Measurements from ENCODE around the gene RTN4IP1. TPM values are rescaled to one million over a fixed set of nuclear protein-coding genes. Genes with fewer than 3 reads are reported as not detected.

RTN4IP1 gene
- total RNA-seq, 2 experiments from 2014 or later = 8.4 to 9.6 TPM

DNA sequence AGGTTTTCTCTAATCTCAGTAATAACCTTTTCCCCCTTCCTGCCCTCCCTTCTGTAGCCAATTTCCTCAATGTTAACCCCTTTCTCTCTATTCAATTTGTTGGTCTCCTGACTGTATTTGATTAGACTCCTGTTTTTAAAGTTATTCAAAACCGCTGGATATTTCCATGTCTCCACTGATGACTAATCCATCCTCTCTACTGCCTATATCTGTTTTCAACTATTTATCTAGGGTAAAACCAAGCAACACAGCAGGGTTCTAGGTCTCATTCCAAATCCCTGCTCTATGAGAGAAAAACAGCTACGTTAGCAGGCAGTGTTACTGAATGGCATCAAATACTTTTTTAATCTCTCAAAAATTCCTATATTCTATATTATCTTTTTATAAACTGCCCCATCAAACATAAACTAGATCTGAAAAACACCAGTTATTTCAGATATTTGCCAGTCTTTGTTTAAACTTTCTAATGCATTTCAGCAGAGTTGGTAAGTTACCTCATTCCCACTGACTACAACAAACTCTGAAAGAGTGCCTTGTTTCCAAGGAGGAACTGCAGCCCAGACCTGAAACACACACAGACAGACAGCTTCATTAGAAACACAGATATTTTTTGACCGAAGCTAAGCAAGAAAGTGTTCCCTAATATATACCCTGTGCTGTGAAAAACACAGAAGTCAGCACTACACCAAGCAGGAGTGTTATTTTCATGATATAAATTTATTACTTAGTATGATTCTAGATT is 8.2 kb downstream of the RTN4IP1 start:
- Mint-ChIP-seq H3K27me3 (no peaks in the 10 kb centered on the region), H3K9me3 (no peaks in the 10 kb centered on the region), H3K4me1 (ENCODE audit: low read depth) (peaks cover 3% of the 10 kb centered on the region), H3K36me3 (ENCODE audit: low read depth) (peaks cover 10% of the 10 kb centered on the region), H3K27ac (no peak overlapping the region), H3K4me3 (no peak overlapping the region)
- ATAC-seq (no peak), DNase-seq (no peak)
- intact Hi-C loops (cut with micrococcal nuclease) = no loop called here
- TF ChIP-seq, protein P1, sequence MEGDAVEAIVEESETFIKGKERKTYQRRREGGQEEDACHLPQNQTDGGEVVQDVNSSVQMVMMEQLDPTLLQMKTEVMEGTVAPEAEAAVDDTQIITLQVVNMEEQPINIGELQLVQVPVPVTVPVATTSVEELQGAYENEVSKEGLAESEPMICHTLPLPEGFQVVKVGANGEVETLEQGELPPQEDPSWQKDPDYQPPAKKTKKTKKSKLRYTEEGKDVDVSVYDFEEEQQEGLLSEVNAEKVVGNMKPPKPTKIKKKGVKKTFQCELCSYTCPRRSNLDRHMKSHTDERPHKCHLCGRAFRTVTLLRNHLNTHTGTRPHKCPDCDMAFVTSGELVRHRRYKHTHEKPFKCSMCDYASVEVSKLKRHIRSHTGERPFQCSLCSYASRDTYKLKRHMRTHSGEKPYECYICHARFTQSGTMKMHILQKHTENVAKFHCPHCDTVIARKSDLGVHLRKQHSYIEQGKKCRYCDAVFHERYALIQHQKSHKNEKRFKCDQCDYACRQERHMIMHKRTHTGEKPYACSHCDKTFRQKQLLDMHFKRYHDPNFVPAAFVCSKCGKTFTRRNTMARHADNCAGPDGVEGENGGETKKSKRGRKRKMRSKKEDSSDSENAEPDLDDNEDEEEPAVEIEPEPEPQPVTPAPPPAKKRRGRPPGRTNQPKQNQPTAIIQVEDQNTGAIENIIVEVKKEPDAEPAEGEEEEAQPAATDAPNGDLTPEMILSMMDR (IDR thresholded peaks at IDR 0.05) = no peak
- POLR2A ChIA-PET = no interaction called here
- CTCF ChIA-PET = interaction anchor here (0.9 to 7.6 kb wide), 2 partner anchors 12 to 359 kb away, joined by 3 to 39 read pairs; no protein-coding TSS in a partner anchor

DNA sequence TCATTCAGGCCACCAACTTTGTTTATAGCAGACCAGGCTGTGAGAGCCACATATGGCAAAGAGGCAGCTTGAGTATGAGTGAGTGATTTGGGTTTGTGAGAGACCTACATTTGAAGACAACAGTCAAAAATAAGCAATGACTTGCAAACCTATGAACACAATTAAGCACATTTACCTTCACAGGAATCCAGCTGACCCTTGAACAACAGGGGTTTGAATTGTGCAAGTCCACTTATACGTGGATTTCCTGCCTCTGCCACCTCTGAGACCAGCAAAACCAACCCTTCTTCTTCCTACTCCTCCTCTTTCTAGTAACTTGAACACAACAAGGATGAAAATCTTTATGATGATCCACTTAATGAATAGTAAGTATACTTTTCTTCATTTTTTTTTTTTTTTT is 10.1 kb downstream of the RTN4IP1 start:
- intact Hi-C loops (cut with micrococcal nuclease) = no loop called here
- no peak overlapping the region for H3K4me3 Mint-ChIP-seq

DNA sequence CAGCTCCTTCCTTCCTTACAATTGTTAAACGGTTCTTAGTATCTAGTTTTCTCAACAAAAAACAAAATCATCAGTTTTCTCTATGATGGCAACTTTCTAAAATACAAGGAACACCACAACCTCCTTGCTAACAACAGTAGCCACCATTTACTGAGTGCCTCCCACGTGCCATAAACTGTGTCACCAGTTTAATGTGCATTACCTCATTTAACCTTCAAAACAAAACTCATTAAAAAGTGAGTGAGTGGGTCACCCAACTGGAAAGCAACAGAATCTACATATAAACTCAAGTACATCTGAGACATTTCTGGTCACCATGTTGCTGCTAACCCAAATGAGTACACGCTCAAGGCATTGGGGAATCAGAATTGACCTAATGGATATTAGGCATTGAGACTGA is 11.0 kb downstream of the RTN4IP1 start:
- no peak overlapping the region for H3K4me3 Mint-ChIP-seq
- CTCF ChIA-PET = interaction anchor here (0.6 to 7.6 kb wide), 3 partner anchors 9 to 379 kb away, joined by 3 to 39 read pairs (median 3); no protein-coding TSS in a partner anchor
- DNase-seq = no peak
- POLR2A ChIA-PET = no interaction called here
- intact Hi-C loops (cut with micrococcal nuclease) = no loop called here
- H3K4me1 Mint-ChIP-seq (ENCODE audit: low read depth) = peaks cover 3% of the 10 kb centered on the region
- TF ChIP-seq, protein P1 (IDR thresholded peaks at IDR 0.05) = no peak
- ATAC-seq = no peak
- H3K9me3 Mint-ChIP-seq = no peaks in the 10 kb centered on the region
- no peak overlapping the region for H3K27ac Mint-ChIP-seq
- H3K27me3 Mint-ChIP-seq = no peaks in the 10 kb centered on the region
- H3K36me3 Mint-ChIP-seq (ENCODE audit: low read depth) = peaks cover 14% of the 10 kb centered on the region

More for the DNA sequence above, 10.1 kb downstream of the RTN4IP1 start:
- Mint-ChIP-seq H3K27ac (no peak overlapping the region), H3K27me3 (no peaks in the 10 kb centered on the region), H3K36me3 (ENCODE audit: low read depth) (peaks cover 10% of the 10 kb centered on the region), H3K4me1 (ENCODE audit: low read depth) (peaks cover under 1% of the 10 kb centered on the region), H3K9me3 (no peaks in the 10 kb centered on the region)
- no peak for DNase-seq
- no peak for ATAC-seq
- TF ChIP-seq, protein P1 (IDR thresholded peaks at IDR 0.05) = no peak
- ChIA-PET CTCF (interaction anchor here (1.1 to 7.6 kb wide), 2 partner anchors 10 to 11 kb away, joined by 3 to 39 read pairs; no protein-coding TSS in a partner anchor), POLR2A (interaction anchor here (0.9 kb wide), 1 partner anchor 9 kb away, joined by 3 read pairs; no protein-coding TSS in a partner anchor)

DNA sequence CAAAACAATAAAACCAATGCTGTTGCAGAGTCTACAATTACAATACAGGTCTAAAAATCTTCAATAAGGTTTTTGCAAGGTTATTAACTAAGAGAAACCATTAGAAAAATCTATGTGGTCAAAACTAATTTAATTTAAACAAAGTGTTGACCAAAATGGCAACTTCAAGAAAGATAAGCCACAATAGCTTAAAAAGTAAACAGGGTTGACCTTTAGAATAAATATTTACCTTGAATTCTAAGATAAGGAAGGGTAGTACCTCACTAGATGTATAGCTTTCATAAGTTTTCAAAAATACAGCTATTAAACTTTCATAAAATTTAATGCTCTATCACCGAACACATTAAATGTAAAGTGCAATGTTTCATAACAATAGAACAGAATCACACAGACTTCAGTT is 11.4 kb downstream of the RTN4IP1 start:
- peaks cover 11% of the 10 kb centered on the region for H3K36me3 Mint-ChIP-seq (ENCODE audit: low read depth)
- ChIA-PET CTCF (interaction anchor here (0.6 to 7.6 kb wide), 4 partner anchors 9 to 380 kb away, joined by 3 to 39 read pairs (median 4); no protein-coding TSS in a partner anchor), POLR2A (no interaction called here)
- DNase-seq (no peak), ATAC-seq (no peak)
- H3K4me3 Mint-ChIP-seq = no peak overlapping the region
- TF ChIP-seq, protein P1 (IDR thresholded peaks at IDR 0.05) = no peak
- H3K27ac Mint-ChIP-seq = no peak overlapping the region
- no peaks in the 10 kb centered on the region for H3K27me3 Mint-ChIP-seq
- no peaks in the 10 kb centered on the region for H3K9me3 Mint-ChIP-seq
- peaks cover 8% of the 10 kb centered on the region for H3K4me1 Mint-ChIP-seq (ENCODE audit: low read depth)
- intact Hi-C loops (cut with micrococcal nuclease) = no loop called here

GRCh38 chr6:106617302-106617701 is 12.0 kb downstream of the RTN4IP1 start:
- H3K27me3 Mint-ChIP-seq = no peaks in the 10 kb centered on the region
- POLR2A ChIA-PET = no interaction called here

More at GRCh38 chr6:106617302-106617701, 12.0 kb downstream of the RTN4IP1 start:
- Mint-ChIP-seq H3K27ac (no peak overlapping the region), H3K36me3 (ENCODE audit: low read depth) (peaks cover 5% of the 10 kb centered on the region), H3K4me1 (ENCODE audit: low read depth) (peaks cover 12% of the 10 kb centered on the region), H3K9me3 (no peaks in the 10 kb centered on the region), H3K4me3 (no peak overlapping the region)
- no peak for ATAC-seq
- no peak for DNase-seq
- intact Hi-C loops (cut with micrococcal nuclease) = no loop called here
- TF ChIP-seq, protein P1 (IDR thresholded peaks at IDR 0.05) = no peak
- CTCF ChIA-PET = interaction anchor here (1.2 to 7.6 kb wide), 3 partner anchors 8 to 380 kb away, joined by 3 to 39 read pairs (median 5); no protein-coding TSS in a partner anchor
